ENCODE results near the gene RTN4R.

RTN4R gene

DNA sequence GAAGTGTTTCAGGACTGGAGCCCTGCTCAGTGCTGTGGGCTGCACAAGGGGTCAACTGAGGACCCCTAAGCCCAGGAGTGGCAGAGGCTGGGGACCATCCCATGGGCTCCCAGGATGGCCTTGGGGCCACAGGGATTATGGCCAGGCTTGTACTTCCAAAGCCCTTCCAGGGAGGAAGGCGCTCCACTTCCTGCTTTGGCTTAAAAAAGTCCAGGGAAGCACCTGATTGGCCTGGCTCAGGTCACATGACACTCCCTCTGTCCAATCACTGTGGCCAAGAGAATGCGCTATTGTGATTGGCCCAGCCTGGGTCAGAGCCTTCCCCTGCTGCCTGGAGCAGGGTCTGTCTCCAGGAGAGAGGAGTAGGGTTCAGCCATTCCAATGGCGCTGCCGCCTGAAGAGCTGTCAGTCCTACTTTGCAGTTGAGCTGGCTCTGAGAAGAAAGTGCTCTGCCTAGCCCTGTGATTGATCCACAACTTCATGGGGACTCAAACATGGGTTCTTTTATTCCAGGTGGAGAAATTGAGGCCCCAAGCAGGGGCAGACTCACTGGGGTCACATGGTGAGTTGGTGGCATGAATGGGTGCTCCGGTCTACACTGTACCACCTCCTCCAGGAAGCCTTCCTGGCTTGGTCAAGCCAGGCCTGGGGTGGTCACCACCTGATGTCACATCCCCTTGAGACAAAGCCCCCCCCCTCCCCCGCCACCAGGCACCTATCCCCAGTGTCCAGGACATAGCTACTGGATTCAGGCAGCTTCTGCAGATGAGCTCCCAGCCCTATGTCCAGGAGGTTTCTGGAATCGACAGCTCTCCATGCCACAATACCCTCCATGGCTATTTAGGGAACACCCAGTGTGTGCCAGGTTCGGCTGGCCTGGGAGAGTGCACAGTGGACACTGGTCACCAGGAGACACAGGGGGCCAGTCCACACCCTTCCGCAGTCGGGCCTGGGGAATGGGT is 48.2 kb downstream of the RTN4R start:
- no peak overlapping the region for H3K4me3 ChIP-seq (ENCODE audit: low read depth, low read length)
- TF ChIP-seq, protein P1, sequence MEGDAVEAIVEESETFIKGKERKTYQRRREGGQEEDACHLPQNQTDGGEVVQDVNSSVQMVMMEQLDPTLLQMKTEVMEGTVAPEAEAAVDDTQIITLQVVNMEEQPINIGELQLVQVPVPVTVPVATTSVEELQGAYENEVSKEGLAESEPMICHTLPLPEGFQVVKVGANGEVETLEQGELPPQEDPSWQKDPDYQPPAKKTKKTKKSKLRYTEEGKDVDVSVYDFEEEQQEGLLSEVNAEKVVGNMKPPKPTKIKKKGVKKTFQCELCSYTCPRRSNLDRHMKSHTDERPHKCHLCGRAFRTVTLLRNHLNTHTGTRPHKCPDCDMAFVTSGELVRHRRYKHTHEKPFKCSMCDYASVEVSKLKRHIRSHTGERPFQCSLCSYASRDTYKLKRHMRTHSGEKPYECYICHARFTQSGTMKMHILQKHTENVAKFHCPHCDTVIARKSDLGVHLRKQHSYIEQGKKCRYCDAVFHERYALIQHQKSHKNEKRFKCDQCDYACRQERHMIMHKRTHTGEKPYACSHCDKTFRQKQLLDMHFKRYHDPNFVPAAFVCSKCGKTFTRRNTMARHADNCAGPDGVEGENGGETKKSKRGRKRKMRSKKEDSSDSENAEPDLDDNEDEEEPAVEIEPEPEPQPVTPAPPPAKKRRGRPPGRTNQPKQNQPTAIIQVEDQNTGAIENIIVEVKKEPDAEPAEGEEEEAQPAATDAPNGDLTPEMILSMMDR (IDR thresholded peaks at IDR 0.05; ENCODE audit: low read depth, low read length, missing control alignments) = no peak
- H3K27me3 ChIP-seq (replicated peaks) = no peaks in the 10 kb centered on the region

DNA sequence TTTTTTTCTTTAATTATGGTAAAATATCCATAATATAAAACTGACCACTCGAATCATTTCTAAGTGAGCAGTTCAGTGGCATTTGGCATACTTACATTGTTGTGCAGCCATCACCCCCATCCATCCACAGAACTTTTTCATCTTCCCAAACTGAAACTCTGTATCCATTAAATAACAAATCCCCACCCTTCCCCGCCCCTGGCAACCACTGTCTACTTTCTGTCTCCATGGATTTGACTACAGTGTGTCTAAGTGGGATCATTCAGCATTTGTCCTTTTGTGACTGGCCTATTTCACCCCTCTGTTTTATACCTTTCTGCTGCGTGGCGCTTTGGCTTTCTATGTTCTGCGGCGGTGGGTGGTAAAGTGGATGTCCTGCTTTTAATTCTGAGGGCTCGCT is 49.1 kb downstream of the RTN4R start:
- TF ChIP-seq, protein P1 (IDR thresholded peaks at IDR 0.05; ENCODE audit: low read depth, low read length, missing control alignments) = no peak
- H3K27ac ChIP-seq = no peak overlapping the region
- H3K27me3 ChIP-seq (replicated peaks) = no peaks in the 10 kb centered on the region
- H3K4me3 ChIP-seq (ENCODE audit: low read depth, low read length) = no peak overlapping the region
- H3K36me3 ChIP-seq (replicated peaks) = no peaks in the 10 kb centered on the region
- no peak for DNase-seq
- in situ Hi-C loops (cut with HindIII; ENCODE audit: low pct_ligation_motif_present, low sequenced_read_pairs) = no loop called here

More for the DNA sequence above, 48.2 kb downstream of the RTN4R start:
- no peaks in the 10 kb centered on the region for H3K36me3 ChIP-seq (replicated peaks)
- DNase-seq = no peak
- H3K27ac ChIP-seq = no peak overlapping the region
- in situ Hi-C loops (cut with HindIII; ENCODE audit: low pct_ligation_motif_present, low sequenced_read_pairs) = no loop called here

DNA sequence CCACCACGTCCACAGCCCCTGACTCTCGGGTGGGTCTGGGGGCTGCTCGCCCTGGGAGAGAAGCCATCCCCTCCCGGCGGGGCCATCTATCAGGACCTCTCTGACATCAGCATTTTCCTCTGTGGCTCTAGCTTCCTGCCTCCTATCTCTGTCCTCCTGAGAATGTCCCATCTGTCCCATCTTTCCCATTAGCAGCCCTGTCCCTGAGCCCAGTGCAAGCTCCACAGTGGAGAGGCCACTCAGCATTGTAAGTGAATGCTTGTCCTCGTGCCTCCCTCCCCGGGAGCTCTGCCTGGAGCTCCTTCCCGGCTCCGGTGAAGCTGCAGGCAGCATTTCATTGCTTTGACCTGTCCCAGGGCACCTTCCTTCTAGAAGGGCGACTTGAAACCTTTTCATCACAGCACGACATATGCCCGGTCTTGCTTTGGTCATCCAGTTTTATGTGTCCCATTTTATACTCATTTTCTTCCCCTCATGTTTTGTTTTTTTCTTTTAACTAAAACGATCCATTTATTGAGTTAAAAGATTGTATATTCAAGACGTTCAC is 49.7 kb downstream of the RTN4R start:
- no peak for DNase-seq
- H3K27me3 ChIP-seq (replicated peaks) = no peaks in the 10 kb centered on the region
- in situ Hi-C loops (cut with HindIII; ENCODE audit: low pct_ligation_motif_present, low sequenced_read_pairs) = no loop called here
- TF ChIP-seq, protein P1 (IDR thresholded peaks at IDR 0.05; ENCODE audit: low read depth, low read length, missing control alignments) = no peak
- no peak overlapping the region for H3K27ac ChIP-seq
- no peaks in the 10 kb centered on the region for H3K36me3 ChIP-seq (replicated peaks)
- no peak overlapping the region for H3K4me3 ChIP-seq (ENCODE audit: low read depth, low read length)

DNA sequence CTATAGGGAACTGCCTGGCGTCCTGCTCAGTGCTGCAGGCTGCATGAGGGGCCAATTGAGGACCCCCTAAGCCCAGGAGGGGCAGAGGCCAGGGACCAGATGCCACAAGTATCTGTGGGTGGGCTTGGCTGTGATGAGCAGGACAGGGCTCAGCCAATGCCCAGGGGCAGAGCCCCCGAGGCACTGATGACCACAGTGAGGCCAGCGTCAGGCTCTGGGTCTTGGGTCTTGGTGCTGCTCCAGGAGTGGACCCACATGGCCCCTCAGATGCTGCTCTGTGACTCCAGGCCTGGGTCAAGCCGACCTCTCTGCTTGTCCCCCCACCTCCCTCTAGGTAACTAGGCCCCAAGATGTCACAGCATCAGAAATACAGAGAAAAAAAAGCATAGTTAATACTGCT is 50.6 kb downstream of the RTN4R start:
- no peak overlapping the region for H3K27ac ChIP-seq
- H3K27me3 ChIP-seq (replicated peaks) = no peaks in the 10 kb centered on the region
- in situ Hi-C loops (cut with HindIII; ENCODE audit: low pct_ligation_motif_present, low sequenced_read_pairs) = no loop called here
- TF ChIP-seq, protein P1 (IDR thresholded peaks at IDR 0.05; ENCODE audit: low read depth, low read length, missing control alignments) = no peak
- DNase-seq = no peak
- no peaks in the 10 kb centered on the region for H3K36me3 ChIP-seq (replicated peaks)
- H3K4me3 ChIP-seq (ENCODE audit: low read depth, low read length) = no peak overlapping the region

DNA sequence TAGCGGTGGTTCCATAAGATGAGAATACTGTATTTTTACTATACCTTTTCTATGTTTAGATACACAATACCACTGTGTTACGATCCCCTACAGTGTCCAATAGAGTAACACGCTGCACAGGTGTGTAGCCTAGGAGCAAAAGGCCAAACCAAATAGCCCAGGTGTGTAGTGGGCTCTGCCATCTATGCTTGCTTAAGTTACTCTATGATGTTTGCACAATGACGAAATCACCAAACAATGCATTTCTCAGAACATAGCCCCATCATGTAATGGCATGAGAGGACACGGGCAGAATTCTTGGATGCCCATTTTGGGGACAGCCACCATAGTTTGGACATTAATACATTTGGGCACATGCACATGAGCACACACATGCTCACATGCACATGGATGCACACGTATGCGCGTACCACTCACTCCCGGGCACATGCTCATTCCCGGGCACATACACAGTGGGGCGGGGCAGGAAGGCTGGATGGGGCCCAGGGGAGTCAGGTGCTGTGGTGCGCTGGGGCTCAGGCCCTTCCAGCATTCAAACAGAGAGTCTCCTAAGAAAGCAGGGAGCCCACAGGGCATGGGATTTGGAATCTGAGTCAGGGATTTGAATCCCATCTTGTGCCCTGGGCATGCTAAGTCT is 51.1 kb downstream of the RTN4R start:
- no peak for DNase-seq
- Histone ChIP-seq H3K4me3 (ENCODE audit: low read depth, low read length) (no peak overlapping the region), H3K27me3 (replicated peaks) (no peaks in the 10 kb centered on the region), H3K36me3 (replicated peaks) (no peaks in the 10 kb centered on the region), H3K27ac (no peak overlapping the region)
- TF ChIP-seq, protein P1 (IDR thresholded peaks at IDR 0.05; ENCODE audit: low read depth, low read length, missing control alignments) = no peak
- in situ Hi-C loops (cut with HindIII; ENCODE audit: low pct_ligation_motif_present, low sequenced_read_pairs) = no loop called here
